Measurements from ENCODE around the gene CARNS1.

The CARNS1 gene

GRCh38 chr11:67387518-67387917 lies 28.0 kb upstream of the CARNS1 start:
- TF ChIP-seq POLR2AphosphoS5 (IDR thresholded peaks at IDR 0.05; ENCODE audit: low read depth) (no peak), SPI1 (IDR thresholded peaks at IDR 0.05; ENCODE audit: borderline replicate concordance, low read depth) (no peak), REST (IDR thresholded peaks at IDR 0.05; ENCODE audit: insufficient replicate concordance, low read depth) (no peak)

GRCh38 chr11:67389477-67389876 lies 26.0 kb upstream of the CARNS1 start:
- no peak overlapping the region for H3K27ac ChIP-seq (replicated peaks)
- H3K27me3 ChIP-seq (ENCODE audit: insufficient read depth, poor library complexity, severe bottlenecking), result no peaks in the 10 kb centered on the region
- DNase-seq (ENCODE audit: low read depth in 1 of 2, low spot score in 1 of 2), result peak in 1 of 2 experiments; percentile 57
- H3K4me3 ChIP-seq (replicated peaks; ENCODE audit: insufficient read depth, low read length), result no peak overlapping the region
- TF ChIP-seq CTCF (IDR thresholded peaks at IDR 0.05; ENCODE audit: insufficient read depth, low read length), result peak; percentile 72
- TF ChIP-seq REST (IDR thresholded peaks at IDR 0.05; ENCODE audit: insufficient replicate concordance, low read depth), result no peak
- TF ChIP-seq SPI1 (IDR thresholded peaks at IDR 0.05; ENCODE audit: borderline replicate concordance, low read depth), result no peak
- no peak for TF ChIP-seq GABPA (IDR thresholded peaks at IDR 0.05; ENCODE audit: low read depth)

More at GRCh38 chr11:67387518-67387917, 28.0 kb upstream of the CARNS1 start:
- no peaks in the 10 kb centered on the region for H3K27me3 ChIP-seq (ENCODE audit: insufficient read depth, poor library complexity, severe bottlenecking)
- no peak overlapping the region for H3K27ac ChIP-seq (replicated peaks)
- H3K4me3 ChIP-seq (replicated peaks; ENCODE audit: insufficient read depth, low read length), result no peak overlapping the region
- DNase-seq (ENCODE audit: low read depth in 1 of 2, low spot score in 1 of 2), result no peak

GRCh38 chr11:67390947-67391303 lies 24.6 kb upstream of the CARNS1 start:
- H3K27me3 ChIP-seq (ENCODE audit: insufficient read depth, poor library complexity, severe bottlenecking), result no peaks in the 10 kb centered on the region
- DNase-seq (ENCODE audit: low read depth in 1 of 2, low spot score in 1 of 2), result no peak
- TF ChIP-seq REST (IDR thresholded peaks at IDR 0.05; ENCODE audit: insufficient replicate concordance, low read depth) (no peak), SPI1 (IDR thresholded peaks at IDR 0.05; ENCODE audit: borderline replicate concordance, low read depth) (no peak)
- peak overlapping the region; percentile 74 for H3K4me3 ChIP-seq (replicated peaks; ENCODE audit: insufficient read depth, low read length)
- peak overlapping the region; percentile 87 for H3K27ac ChIP-seq (replicated peaks)

- H3K27me3 ChIP-seq (ENCODE audit: insufficient read depth, poor library complexity, severe bottlenecking), result no peaks in the 10 kb centered on the region
- DNase-seq (ENCODE audit: low read depth in 1 of 2, low spot score in 1 of 2), result peak; percentile 95 to 97
- H3K27ac ChIP-seq (replicated peaks), result peak within 1 kb of the TSS; percentile 87
- peak within 1 kb of the TSS; percentile 74 for H3K4me3 ChIP-seq (replicated peaks; ENCODE audit: insufficient read depth, low read length)
- no peak for TF ChIP-seq SPI1 (IDR thresholded peaks at IDR 0.05; ENCODE audit: borderline replicate concordance, low read depth)
- TF ChIP-seq REST (IDR thresholded peaks at IDR 0.05; ENCODE audit: insufficient replicate concordance, low read depth), result no peak
- TF ChIP-seq POLR2AphosphoS5 (IDR thresholded peaks at IDR 0.05; ENCODE audit: low read depth), result peak; percentile 69
Measured at GRCh38 chr11:67391304-67392182, 23.9 kb upstream of the CARNS1 start, which contains the start of gene RAD9A. Gene RAD9A (plus strand): TSS chr11:67391986. CDS start chr11:67392045, 59 bp downstream.

Data from HL-60 (cell line).